Upper lobe of left lung (tissue), 4 donors: ENCODE data around the gene SVEP1.

ENCODE experiments used
- CTCF ChIP-seq, 6 experiments: fragments of 450-650 bp in 4 of 6; fragments of 200-600 bp in 2 of 6; sonication (generic) in 2 of 6; IDR thresholded peaks; one replicate each; pipeline ENCODE4 v1.5.1; 2016 to 2019; ENCODE audit warnings: antibody characterized with exemption in 6 of 6
- POLR2A ChIP-seq, 4 donors: fragments of 450-650 bp; IDR thresholded peaks; one replicate each; pipeline ENCODE4 v1.5.1; 2016 to 2017; ENCODE audit warnings: antibody characterized with exemption in 4 of 4, mild to moderate bottlenecking in 2 of 4
- POLR2AphosphoS5 ChIP-seq, 2 donors: sonication (generic); formaldehyde crosslinking; IDR thresholded peaks; one replicate each; pipeline ENCODE4 v1.5.1; 2017; ENCODE audit warnings: antibody characterized with exemption in 2 of 2

- TF ChIP-seq CTCF (IDR thresholded peaks at IDR 0.05) (no peak), POLR2AphosphoS5 (IDR thresholded peaks at IDR 0.05) (no peak), POLR2A (IDR thresholded peaks at IDR 0.05) (no peak)
These were observed 22.7 kb upstream of the SVEP1 start for GRCh38 chr9:110602281-110602680.
